HTERT RPE-1 (cell line): ENCODE results near the gene ZNF462.
"Not testable (repeated sequence)": the region's sequence is repeated elsewhere in the genome, so short reads cannot be mapped to it uniquely, and the experiment has no call there.

Experiments
- in situ Hi-C: fragments of 300-500 bp; cut with MboI; formaldehyde crosslinking; loops from 4 replicates; pipeline ENCODE4 v1.14.3; 2020; ENCODE audit warnings: low sequenced_read_pairs

The ZNF462 gene, protein sequence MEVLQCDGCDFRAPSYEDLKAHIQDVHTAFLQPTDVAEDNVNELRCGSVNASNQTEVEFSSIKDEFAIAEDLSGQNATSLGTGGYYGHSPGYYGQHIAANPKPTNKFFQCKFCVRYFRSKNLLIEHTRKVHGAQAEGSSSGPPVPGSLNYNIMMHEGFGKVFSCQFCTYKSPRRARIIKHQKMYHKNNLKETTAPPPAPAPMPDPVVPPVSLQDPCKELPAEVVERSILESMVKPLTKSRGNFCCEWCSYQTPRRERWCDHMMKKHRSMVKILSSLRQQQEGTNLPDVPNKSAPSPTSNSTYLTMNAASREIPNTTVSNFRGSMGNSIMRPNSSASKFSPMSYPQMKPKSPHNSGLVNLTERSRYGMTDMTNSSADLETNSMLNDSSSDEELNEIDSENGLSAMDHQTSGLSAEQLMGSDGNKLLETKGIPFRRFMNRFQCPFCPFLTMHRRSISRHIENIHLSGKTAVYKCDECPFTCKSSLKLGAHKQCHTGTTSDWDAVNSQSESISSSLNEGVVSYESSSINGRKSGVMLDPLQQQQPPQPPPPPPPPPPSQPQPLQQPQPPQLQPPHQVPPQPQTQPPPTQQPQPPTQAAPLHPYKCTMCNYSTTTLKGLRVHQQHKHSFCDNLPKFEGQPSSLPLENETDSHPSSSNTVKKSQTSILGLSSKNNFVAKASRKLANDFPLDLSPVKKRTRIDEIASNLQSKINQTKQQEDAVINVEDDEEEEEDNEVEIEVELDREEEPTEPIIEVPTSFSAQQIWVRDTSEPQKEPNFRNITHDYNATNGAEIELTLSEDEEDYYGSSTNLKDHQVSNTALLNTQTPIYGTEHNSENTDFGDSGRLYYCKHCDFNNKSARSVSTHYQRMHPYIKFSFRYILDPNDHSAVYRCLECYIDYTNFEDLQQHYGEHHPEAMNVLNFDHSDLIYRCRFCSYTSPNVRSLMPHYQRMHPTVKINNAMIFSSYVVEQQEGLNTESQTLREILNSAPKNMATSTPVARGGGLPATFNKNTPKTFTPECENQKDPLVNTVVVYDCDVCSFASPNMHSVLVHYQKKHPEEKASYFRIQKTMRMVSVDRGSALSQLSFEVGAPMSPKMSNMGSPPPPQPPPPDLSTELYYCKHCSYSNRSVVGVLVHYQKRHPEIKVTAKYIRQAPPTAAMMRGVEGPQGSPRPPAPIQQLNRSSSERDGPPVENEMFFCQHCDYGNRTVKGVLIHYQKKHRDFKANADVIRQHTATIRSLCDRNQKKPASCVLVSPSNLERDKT (N-terminal part only)

DNA sequence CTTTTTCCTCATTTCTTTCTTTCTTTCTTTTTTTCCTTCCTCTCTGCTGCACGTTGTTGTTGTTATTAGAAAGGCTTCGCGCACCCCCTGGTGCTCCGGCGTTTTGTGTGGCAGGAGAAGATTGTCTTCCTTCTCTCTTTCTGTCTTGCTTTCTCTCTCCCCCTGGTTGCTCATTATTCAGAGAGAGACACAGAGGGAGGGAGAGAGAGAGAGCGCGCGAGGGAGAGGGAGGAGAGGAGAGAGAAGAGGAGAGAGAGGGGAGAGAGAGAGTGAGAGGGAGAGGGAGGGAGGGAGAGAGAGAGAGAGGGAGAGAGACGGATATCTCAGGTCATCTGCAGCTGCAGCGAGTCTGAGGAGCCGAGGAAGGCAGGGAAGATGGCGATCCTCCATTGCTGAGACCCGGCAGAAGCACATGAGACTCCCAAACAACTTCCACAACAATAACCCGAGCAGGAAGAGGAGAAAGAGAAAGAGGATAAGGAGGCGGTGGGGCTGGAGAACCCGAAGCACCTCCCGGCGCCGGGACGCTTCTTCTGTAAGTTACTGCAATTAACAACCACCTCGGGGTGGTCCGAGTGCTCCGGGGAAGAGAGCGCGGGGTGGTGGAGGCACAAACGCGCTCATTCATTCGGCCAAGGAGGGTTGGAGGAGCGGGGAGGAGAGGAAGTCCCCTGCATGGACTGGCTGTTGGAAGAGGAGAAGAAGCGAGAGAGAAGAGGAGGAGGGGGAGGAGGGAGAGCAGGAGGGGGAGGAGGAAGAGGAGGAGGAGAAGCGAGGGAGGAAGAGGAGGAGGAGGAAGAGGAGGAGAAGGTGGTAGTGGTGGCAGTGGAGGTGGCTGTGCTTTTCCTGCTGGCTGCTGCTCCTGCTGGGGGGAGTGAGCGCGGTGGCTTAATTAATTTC, at the start of gene ZNF462:
Gene ZNF462, plus strand, starts transcription at position 346 of the 900 bp plus-strand sequence. CDS start 60,218 bp downstream, outside the sequence.
- in situ Hi-C loops = no loop called here

DNA sequence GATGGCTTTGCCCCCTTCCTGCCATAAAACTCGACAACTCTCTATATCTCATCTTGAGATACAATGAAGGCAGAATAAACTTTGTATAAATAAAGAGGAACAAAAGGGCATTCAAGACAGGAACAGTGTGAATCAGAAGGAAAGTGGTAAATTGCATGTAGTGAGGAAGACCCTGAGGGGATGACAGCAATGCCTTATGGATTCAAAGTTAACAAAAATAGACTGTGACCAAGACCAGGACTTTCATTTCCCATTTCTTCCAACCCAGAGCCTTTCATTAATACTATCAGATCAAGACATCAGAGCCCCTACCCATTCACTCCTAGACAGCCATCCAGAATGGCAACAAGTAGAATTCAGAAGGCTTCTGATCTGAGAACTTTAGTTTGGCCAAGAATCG, 46.4 kb upstream of the ZNF462 start:
- in situ Hi-C loops = no loop called here

DNA sequence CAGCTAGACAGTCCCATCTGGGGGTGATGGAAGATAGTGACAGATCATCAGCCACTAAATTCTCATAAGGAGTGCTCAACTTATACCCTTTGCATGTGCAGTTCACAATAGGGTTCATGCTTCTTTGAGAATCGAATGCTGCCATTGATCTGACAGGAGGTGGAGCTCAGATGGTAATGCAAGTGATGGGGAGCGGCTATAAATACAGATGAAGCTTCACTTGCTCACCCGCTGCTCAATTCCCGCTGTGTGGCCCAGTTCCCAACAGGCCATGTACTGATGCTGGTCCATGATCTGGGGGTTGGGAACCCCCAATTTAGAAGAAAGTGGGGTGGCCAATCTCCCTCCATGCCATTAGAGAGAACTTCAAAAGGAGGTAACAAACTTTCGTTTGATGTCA, 44.9 kb upstream of the ZNF462 start:
- in situ Hi-C loops = no loop called here

DNA sequence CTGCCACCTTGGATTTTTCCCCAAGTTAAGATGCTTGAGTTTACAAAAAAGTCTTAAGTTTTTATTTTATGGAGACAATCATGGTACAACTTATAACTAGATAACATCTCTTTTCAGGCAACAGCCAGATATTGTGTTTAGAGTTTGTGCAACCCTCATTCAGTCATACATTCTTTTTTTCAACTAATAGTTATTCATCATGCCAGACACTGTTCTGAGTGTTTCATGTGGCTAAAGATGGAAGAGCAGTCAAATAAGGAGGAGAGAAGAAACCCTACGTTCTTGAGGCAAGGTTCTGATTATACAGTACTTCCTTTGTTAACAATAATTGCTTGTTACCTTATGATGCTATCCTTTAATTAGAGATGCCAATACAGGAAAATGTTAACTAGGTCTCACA, 42.1 kb upstream of the ZNF462 start:
- in situ Hi-C loops = no loop called here

DNA sequence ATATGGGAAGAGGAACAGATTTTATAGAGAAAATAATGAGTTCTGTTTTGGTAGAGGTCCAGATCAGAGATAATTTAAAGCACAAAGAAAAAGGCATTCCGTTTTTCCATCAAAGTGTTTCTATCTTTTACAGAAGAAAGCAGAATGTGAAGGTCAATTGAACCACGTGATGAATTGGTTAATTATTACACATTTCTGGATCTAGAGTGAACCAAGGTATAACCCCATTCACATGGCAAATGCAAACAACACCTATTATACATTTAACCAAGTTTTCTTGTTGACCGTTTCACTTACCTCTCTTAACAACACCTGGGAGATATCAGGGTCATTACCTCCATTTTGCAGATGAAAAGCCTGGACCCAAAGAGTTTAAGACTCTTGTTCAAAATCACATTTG, 34.9 kb upstream of the ZNF462 start:
- in situ Hi-C loops = no loop called here

DNA sequence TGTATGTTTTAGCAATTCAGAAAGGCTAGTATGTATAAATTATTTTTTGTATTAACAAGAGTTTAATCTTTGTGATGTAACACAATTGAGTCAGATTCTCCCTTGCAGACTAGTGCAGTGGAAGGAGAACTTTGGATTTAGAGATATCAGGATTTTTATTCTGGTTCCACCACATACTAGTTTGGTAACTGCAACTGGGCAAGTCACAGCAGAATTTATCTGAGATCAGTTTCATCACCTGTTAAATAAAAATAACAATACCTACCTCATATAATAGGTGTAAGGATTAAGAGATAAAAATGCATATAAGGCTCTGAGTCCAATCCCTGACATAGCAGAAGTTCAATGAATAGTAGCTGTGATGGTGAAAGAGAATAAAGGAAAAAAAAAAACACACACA, 34.0 kb upstream of the ZNF462 start:
- in situ Hi-C loops = no loop called here

DNA sequence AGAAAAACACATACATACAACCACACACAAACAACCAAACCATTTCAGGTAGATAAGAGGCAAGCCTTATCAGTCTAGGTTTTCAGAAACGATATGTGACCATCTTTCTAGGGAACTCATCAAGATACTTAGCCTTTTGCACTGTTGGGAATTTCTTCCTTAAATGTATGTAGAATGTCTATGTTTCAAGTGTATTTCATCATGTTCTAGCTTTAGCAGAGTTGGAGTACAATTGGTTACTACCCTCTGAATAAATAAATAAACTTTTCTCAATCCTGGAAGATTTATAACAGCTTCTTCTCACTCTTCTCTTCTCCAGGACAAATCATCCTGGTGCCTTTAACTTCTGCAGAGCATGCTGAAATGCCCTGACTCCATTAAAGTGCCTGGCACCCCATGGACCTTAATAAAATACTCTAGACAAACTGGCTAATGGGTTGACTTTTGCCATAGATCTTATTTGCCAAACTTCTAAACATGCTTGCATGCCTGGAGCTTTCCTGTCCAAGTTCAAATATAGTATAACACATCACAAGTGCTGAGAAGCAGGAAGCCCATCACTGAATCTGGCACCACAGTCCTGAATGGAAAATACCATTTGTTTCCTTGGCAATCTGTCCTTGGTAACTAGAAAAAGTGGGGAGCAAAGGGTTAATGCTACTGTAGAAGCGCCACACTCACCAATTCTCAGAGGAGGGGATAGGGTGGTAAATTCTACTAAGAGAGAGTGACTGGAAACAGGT, 33.1 kb upstream of the ZNF462 start:
- in situ Hi-C loops = no loop called here

DNA sequence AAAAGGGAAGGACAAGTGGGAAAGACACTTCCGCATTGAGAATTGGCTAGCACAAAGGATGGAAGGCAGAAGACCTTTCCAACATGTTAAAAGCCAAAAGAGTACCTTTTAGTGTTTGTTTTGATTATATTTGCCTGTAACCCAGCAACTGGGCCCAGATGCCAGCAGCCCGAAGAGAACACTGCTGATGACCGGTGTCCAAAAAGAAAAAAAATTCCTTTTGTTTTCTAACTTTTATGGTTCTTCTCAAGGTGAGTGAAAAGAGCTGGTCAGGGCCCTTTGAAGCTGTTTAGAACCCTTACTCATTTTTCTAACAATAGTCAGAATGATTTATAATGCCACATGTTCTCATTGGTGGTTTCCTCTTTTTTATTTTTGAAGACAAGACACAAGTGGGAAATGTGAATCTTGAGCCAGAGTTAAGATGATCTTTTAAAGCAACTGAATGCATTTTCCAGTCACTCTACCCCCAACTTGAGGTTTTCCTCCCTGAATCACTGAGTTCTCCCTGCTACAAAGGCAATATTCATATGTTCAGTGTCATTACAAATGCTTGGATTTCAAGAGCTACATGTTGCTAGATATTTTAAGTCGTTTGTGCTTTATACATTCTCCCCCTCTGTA, 32.3 kb upstream of the ZNF462 start:
- in situ Hi-C loops = no loop called here

DNA sequence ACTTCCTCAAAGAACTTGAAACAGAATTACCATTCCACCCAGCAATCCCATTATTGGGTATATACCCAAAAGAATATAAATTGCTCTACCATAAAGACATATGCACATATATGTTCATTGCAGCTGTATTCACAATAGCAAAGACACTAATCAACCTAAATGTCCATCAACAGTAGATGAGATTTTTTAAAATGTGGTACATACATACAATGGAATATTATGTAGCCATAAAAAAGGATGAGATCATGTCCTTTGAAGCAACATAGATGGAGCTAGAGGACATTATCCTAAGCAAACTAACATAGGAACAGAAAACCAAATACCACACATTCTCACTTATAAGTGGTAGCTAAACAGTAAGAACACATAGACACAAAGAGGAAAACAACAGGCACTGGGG, 28.1 kb upstream of the ZNF462 start:
- in situ Hi-C loops = no loop called here

DNA sequence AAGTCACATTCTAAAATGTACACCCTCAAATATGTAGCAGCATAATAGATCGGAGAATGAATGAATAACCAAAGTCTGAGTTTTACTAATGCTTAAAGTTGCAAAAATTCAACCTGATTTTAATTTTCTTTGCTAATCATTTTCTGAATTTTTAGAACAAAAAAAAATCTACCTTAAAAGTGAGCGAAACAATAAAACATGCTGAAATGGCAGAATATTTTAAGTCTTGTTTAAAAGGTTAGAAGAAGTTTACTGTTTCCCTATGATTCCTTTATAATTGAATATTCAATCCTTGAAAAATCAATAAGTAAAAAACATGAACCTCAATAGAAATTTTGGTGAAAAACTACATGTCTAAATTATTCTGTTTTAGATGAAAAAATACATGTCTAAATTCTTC, 27.1 kb upstream of the ZNF462 start:
- in situ Hi-C loops = no loop called here

DNA sequence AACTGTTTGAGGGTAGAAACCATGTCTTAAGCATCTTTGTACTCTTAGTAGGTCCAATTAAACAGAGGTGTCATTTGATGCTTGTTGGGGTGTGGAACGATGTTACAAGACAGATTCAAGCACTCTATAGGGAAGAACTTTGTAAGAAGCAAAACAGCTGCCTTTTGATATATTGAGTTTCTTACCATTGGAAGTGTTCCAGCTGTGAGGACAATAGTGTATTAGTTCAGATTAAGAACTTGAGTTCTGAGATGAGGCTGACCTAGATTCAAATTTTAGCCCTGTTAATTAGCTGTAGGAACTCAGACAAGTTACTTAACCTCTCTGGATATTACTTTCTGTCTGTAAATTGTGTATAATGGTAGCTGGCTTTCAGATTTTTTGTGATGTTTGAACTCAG, 19.6 kb upstream of the ZNF462 start:
- in situ Hi-C loops = no loop called here

DNA sequence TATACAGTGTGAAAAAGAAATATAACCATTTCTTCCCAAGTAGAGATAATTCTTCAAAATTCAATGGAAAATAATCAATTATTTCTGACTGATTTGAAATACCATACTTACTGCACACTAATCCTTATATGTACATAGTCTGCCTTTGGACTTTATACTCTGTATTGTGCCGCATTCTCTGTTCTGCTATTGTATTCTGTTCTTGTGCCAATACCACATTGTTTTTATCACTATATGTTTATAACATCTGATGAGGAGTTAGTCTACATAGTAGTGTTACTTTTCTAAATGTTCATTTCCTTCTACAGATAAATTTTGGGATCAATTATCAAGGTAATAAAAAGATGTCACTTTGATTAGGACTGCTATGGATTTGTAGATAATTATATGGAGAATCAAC, 16.7 kb upstream of the ZNF462 start:
- in situ Hi-C loops = no loop called here

DNA sequence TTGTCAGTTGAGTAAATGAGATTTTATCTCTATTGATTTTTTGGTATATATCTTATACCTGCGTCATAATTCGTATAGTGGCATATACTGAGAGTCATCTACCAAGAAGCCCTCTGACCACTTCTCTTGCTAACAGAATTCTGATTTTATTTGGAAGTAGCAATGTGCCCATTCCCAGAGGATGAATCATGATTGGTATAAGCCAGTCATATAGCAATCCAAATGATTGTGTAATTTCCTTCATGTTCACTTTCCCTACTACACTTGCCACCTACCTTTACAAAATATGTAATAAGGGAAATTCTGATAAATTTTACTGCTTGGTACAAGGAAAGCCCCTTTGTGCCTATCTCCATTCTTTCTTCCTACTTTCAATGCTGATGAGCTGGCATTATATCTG, 16.1 kb upstream of the ZNF462 start:
- in situ Hi-C loops = no loop called here

DNA sequence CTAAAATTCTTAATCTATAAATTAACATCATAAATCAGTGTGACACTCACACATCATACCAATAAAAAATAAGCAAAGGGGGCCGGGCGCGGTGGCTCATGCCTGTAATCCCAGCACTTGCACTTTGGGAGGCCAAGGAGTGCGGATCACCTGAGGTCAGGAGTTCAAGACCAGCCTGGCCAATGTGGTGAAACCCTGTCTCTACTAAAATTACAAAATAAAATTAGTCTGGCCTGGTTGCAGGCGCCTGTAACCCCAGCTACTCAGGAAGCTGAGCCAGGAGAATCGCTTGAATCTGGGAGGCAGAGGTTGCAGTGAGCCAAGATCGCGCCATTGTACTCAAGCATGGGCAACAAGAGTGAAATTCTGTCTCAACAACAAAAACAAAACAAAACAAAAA, 11.3 kb upstream of the ZNF462 start:
- in situ Hi-C loops = not testable (repeated sequence)

DNA sequence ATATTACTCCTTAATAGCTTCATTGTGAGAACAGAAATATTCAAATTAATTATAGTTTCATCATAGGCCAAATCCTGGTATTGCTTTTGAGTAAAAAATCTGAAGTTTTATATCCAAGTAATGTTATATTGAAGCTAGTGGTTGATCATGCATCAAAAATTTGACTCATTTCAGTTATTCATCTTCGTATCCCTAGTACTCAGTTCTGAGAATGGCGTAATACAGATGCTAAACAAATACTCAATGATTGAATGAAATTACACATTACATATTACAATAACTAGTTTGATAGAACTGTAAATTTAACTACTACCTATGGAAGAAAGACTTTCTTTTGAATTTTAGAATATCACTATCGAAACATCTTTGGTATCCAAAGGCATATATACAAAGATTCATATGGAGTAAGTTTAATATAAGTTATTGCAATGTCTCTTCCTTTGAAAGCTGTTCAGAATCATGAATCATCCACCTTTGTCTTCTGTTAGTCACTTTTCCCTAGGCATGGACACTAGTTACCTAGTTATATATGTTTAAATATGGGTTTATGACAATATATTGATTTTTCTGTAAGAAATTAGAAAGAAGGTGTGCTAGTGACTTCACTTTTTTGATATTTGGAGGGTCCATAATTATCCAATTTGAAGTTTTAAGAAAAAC, 5.0 kb upstream of the ZNF462 start:
- in situ Hi-C loops = no loop called here

DNA sequence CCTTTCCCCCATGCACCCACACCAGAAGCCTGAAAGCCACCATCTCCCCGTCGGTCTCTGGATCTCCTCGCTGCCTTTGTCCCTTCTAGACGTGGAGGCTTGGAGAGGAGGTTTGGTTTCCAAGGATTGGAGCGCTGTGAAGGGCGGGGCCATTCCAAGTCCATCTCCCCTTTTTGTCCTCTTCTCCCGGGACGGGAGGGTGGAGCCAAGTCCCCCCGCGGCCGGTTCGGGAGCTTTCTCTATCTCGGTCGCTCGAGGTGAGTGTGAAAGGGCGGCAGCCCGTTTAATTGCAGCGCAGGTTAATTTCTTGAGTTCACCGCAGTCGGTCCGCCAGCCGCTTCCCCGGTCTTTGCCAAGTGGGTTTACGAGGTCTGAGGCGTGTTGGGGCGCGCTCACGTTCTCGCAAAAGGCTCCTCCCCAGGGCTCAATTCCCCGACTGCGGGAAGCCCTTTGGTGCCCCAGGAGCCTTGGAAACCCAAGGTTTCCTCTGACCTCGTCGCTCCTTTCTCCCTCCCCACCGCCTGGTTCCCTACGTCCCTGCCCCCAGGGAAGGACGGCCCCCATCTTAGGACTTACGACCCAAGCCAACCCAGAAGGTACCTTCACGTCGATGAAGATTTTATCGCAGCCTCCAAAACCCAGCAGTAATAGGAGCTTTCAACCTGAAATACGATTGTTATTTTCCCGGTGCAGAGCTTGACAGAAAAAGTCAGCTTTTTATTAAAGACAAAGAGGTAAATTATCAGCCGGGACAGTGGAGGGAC, 2.8 kb upstream of the ZNF462 start:
- in situ Hi-C loops = no loop called here

DNA sequence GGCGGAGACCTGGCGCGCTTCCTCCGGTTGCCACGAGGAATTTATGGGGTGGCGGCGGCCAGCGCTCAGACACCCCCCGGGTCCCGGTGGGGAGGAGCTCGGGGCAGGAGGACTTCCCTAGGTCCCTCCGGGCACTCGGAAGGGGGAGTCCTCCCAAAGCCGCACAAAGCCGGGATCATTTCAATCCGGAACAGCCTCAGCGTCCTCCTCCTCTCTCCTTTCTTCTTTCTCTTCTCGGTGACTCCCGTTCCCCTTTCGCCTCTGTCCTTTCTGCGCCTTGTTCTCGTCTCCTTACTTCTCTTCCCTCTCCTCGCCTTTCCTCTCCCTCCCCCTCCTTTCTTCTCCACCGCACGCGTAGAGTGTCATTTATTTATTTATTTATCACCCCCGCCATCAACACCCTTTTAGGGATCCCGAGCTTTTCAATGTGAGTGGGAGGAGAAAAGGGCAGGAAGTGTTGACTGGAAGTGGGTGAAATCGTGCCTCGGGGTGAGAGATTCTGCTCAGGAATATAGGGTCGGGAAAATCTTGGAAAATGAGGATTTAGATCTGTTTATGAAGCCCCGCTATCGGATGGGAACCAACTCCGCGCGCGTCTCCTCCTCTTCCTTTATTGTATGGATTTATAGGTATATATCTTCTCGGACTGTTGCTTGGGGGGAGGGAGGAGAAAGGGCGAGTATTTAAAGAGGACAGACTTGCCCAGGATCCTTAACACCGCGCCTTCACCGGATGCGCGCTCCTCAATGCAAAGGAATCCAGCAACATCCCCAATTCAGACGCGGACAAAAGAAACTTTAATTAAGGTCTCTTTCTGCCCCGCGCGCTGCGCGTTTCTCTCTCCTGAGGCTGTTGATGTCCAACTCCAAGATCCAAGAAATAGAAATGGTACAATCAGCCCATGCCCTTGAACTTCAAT, 2.0 kb upstream of the ZNF462 start:
- in situ Hi-C loops = no loop called here
